GM06990 (cell line): ENCODE results near the gene THEM4.
"Not testable (repeated sequence)": the region's sequence is repeated elsewhere in the genome, so short reads cannot be mapped to it uniquely, and the experiment has no call there.

Experiments used
- DNase-seq: peaks from one replicate; pipeline ENCODE4 v3.0.0-alpha.2; 2011; ENCODE audit not compliant: insufficient read length; ENCODE audit errors: extremely low read depth
- H3K27me3 ChIP-seq: replicated peaks from 2 replicates; pipeline ENCODE4 v1.6.0; 2011; ENCODE audit warnings: low read length; ENCODE audit not compliant: control insufficient read depth, insufficient read depth
- H3K36me3 ChIP-seq: 2 replicates; pipeline ENCODE4 v1.5.1; 2011; ENCODE audit warnings: low read length; ENCODE audit not compliant: control insufficient read depth, insufficient read depth
- H3K4me3 ChIP-seq: replicated peaks from 2 replicates; pipeline ENCODE4 v1.5.1; 2011; ENCODE audit warnings: low read depth, mild to moderate bottlenecking, control low read depth, low read length
- TF ChIP-seq, protein P1 (sequence below): IDR thresholded peaks from 2 replicates; pipeline ENCODE4 v1.5.1; 2011; ENCODE audit warnings: low read length, control low read depth, mild to moderate bottlenecking, inconsistent platforms; ENCODE audit not compliant: insufficient read depth, poor library complexity, severe bottlenecking

Gene THEM4

DNA sequence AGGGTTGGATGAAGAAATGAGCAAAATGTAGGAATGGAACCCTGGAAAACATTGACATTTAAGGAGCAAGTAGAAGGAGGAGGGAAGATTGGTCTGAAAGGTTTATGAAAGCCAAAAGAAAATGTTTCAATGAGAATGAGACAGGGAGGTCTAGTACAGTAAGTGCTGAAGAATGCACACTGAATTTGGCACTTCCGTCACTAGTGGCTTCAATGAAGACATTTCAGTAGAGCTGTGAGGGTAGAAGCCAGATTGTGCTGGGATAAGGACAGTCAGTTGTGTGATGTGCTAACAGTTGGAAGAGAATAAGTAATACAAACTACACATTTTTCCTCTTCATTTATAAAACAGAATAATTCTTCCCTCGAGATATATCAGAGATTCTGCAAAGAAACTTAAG is 17.1 kb downstream of the THEM4 start:
- H3K36me3 ChIP-seq: peaks cover 2% of the 10 kb centered on the region
- H3K4me3 ChIP-seq: no peak overlapping the region
- TF ChIP-seq, protein P1, sequence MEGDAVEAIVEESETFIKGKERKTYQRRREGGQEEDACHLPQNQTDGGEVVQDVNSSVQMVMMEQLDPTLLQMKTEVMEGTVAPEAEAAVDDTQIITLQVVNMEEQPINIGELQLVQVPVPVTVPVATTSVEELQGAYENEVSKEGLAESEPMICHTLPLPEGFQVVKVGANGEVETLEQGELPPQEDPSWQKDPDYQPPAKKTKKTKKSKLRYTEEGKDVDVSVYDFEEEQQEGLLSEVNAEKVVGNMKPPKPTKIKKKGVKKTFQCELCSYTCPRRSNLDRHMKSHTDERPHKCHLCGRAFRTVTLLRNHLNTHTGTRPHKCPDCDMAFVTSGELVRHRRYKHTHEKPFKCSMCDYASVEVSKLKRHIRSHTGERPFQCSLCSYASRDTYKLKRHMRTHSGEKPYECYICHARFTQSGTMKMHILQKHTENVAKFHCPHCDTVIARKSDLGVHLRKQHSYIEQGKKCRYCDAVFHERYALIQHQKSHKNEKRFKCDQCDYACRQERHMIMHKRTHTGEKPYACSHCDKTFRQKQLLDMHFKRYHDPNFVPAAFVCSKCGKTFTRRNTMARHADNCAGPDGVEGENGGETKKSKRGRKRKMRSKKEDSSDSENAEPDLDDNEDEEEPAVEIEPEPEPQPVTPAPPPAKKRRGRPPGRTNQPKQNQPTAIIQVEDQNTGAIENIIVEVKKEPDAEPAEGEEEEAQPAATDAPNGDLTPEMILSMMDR: no peak
- H3K27me3 ChIP-seq: no peaks in the 10 kb centered on the region
- no peak for DNase-seq

DNA sequence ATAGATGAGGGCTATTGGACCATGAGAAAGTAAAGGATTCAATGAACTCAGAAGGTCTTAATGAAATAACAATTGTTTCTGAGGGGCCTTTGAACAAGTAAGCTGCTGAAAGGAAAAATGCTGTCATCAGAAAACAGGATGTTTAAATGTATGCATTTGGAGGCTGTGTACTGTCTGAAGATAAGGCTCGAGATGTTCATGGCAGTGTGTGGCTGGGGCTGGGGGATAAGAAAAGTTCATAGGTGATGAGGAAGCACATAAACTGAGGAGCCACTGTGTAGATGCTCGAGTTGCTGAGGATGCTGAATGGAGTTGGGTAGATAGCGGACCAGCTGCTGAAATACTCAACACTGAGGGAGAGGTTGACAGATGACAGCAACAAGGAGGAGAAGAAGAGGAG is 17.8 kb downstream of the THEM4 start:
- no peak for DNase-seq
- H3K36me3 ChIP-seq: peaks cover 2% of the 10 kb centered on the region
- no peaks in the 10 kb centered on the region for H3K27me3 ChIP-seq
- TF ChIP-seq, protein P1: no peak
- H3K4me3 ChIP-seq: no peak overlapping the region

DNA sequence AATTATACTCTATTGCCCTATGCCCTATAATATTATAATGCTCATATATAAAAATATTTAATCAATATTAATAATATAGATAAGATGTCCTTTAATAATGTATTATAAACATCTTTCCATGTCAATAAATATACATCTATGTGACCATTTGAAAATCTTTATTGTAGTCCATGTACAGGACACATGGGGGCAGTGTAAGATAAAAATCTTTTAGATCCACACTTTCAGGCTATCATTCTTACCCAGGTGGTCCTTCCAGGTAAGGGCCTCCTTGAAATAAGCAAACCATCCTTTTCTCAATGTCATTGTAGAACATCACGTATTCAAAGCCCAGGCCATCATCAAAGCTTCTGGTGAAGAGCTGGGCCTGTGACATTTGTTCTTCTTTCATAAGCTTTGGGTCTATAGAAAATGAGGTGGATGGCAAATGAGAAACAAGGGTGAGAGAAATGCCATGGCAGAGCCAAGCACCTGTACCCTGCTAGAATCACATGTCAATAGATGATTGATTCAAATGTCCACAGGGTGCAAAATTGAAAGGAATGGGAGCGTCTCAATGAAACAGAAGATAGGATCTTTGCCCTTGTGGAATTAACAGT is 20.2 kb downstream of the THEM4 start:
- TF ChIP-seq, protein P1: peak; percentile 32
- Histone ChIP-seq H3K36me3 (peaks cover 2% of the 10 kb centered on the region), H3K27me3 (no peaks in the 10 kb centered on the region), H3K4me3 (no peak overlapping the region)
- no peak for DNase-seq

DNA sequence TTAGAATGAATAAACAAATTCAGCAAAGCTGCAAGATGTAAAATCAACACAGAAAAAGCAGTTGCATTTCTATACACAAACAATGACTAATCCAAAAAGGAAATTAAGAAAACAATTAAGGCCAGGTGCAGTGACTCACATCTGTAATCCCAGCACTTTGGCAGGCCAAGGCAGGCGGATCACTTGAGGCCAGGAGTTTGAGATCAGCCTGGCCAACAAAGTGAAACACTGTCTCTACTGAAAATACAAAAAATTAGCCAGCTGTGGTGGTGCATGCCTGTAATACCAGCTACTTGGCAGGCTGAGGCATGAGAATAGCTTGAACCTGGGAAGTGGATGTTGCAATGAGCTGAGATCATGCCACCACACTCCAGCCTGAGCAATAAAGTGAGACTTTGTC is 22.3 kb downstream of the THEM4 start:
- Histone ChIP-seq H3K36me3 (peaks cover 2% of the 10 kb centered on the region), H3K4me3 (no peak overlapping the region), H3K27me3 (no peaks in the 10 kb centered on the region)
- DNase-seq: no peak
- TF ChIP-seq, protein P1: no peak

DNA sequence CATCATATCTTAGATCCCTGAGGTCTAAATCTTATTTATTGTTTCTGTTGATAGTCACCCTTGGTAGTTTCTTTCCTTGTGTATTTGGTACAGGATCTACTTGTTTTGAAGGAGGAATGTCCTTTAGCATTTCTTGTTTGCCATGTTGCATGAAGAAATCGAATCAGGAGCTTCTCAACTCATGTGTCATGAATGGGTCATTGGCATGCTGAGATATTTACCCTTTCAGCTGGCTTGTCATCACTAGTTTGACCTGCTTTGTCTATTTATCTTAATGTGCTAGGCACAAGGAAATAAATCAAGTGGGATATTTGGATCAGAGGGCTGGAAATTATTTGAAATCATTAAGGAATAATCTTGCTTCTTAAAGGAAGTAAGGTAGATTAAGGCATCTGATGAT is 23.8 kb downstream of the THEM4 start:
- Histone ChIP-seq H3K27me3 (no peaks in the 10 kb centered on the region), H3K4me3 (no peak overlapping the region), H3K36me3 (no peaks in the 10 kb centered on the region; the same call in 1 of the 2 replicates)
- DNase-seq: no peak
- TF ChIP-seq, protein P1: no peak

DNA sequence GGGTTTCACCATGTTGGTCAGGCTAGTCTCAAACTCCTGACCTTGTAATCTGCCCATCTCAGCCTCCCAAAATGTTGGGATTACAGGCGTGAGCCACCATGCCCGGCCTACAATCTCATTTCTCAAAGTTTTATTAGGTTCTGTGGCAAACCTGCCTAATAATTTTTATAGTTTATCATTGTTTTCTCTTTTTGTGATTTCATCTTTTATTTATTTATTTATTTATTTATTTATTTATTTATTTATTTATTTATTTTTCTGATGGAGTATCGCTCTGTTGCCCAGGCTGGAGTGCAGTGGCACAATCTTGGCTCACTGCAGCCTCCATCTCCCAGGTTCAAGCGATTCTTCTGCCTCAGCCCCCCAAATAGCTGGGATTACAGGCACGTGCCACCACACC is 24.4 kb downstream of the THEM4 start:
- DNase-seq, H3K27me3 ChIP-seq, H3K4me3 ChIP-seq, H3K36me3 ChIP-seq: not testable (repeated sequence)

DNA sequence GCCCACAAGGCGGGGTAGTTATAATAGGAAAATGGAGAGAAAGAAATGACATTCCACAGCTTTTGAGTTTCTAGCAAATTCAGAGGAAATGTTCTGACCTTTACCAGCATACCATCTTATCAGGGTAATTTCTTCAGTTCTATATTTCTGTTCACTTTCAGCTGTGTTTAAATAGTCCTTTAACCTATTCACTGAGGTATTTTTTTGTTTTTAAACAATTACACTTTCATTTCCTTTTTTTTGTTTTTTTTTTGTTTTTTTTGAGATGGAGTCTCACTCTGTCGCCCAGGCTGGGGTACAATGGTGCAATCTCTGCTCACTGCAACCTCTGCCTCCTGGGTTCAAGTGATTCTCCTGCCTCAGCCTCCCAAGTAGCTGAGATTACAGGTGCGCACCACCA is 24.9 kb downstream of the THEM4 start:
- H3K4me3 ChIP-seq, H3K27me3 ChIP-seq, DNase-seq, H3K36me3 ChIP-seq: not testable (repeated sequence)

DNA sequence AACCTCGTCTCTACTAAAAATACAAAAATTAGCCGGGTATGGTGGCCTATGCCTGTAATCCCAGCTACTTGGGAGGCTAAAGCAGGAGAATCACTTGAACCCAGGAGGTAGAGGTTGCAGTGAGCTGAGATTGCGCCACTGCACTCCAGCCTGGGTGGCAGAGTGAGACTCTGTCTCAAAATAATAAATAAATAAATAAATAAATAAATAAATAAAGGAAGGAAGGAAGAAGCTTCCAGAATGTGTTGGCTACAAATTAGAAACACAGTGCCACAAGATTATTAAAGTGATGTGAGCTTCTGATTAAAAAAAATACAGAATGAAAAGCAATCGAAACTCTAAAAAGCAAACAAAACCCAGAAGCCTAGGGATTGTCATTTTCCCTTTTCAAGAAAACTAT is 25.4 kb downstream of the THEM4 start:
- not testable (repeated sequence) for H3K27me3 ChIP-seq, H3K36me3 ChIP-seq, H3K4me3 ChIP-seq, DNase-seq

DNA sequence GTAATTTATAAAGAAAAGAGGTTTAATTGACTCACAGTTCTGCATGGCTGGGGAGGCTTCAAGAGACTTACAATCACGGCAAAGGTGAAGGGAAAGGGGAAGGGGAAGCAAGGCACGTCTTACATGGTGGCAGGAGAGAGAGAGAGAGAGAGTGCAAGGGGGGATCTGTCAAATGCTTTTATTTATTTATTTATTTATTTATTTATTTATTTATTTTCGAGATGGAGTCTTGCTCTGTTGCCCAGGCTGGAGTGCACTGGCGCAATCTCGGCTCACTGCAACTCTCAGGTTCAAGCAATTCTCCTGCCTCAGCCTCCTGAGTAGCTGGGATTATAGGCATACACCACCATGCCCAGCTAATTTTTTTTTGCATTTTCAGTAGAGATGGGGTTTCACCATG is 26.4 kb downstream of the THEM4 start:
- not testable (repeated sequence) for H3K4me3 ChIP-seq, H3K27me3 ChIP-seq, H3K36me3 ChIP-seq, DNase-seq
